NCI-H748 treated with DMSO at 0.1 percent for 48 hours (cell line): ENCODE data around the gene MRTFA.
"Not testable (repeated sequence)": the region's sequence is repeated elsewhere in the genome, so short reads cannot be mapped to it uniquely, and the experiment has no call there.

Source experiments
- DNase-seq: peaks from one replicate; lab custom pipeline; 2025; lab: John Stamatoyannopoulos, UW

Gene MRTFA

DNA sequence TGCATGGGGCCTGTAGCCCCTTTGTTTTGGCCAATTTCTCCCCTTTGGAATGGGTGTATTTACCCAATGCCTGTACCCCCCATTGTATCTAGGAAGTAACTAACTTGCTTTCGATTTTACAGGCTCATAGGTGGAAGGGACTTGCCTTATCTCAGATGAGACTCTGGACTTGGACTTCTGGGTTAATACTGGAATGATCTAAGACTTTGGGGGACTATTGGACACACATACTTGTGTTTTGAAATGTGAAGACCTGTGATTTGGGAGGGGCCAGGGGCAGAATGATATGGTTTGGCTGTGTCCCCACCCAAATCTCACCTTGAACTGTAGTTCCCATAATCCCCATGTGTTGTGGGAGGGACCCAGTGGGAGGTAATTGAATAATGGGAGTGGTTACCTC lies 82.5 kb downstream of the MRTFA start:
- not testable (repeated sequence) for DNase-seq

DNA sequence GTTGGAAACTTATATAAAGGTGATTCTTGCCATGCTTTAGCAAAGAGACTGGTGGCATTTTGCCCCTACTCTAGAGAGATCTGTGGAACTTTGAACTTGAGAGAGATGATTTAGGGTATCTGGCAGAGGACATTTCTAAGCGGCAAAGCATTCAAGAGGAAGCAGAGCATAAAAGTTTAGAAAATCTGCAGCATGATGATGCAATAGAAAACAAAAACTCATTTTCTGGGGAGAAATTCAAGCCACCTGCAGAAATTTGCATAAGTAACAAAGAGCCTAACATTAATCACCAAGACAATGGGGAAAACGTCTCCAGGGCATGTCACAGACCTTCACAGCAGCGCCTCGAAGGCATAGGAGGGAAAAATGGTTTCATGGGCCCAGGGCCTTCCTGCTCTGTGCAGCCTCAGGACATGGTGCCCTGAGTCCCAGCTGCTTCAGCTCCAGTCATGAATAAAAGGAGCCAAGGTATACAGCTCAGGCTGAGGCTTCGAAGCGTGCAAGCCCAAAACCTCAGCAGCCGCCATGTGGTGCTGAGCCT lies 83.4 kb downstream of the MRTFA start:
- no peak for DNase-seq

DNA sequence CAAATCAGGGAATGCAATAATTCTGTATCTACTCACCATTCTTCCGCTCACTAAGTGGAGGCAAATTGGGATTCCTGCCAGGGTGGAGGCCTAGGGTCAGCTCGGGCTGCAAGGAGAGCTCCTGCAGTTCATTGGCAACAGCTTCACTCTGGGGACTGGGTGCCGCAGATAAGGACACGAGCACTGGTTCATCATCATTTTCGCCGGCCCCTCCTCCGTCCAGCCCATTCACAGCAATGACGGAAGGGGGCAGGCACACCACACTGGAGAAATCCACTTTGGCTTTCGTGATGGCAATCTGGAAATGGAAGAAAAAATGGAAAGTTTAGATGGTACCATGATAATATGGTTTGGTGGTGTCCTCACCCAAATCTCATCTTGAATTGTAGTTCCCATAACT lies 84.4 kb downstream of the MRTFA start:
- DNase-seq: no peak

DNA sequence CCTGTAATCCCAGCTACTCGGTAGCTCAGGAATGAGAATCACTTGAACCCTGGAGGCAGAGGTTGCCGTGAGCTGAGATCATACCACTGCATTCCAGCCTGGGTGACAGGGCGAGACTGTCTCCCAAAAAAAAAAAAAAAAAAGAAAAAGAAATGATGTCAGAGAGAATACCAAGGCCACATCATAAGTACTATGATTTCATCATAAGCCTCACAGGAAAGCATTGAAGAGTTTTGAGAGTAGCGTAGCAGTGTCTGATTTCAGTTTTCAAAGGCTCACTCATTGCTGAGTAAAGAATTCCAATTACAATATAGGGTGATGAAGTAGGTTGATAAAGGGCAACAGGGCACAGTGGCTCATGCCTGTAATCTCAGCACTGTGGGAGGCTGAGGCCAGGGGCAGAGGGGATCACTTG lies 88.8 kb downstream of the MRTFA start:
- no peak for DNase-seq

DNA sequence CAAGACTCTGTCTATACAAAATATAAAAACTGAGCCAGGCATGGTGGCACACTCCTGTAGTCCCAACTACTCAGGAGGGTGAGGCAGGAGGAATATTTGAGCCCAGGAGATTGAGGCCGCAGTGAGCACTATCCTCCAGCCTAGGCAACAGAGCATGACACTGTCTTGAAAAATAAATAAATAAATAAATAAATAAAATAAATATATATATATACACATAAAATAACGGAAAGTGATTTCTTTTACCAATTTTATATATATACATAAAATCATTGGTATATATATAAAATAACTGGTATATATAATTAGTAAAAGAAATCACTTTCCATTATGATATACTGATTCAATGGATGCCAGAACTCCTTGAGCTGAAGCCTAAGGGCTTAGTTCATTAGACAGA lies 91.8 kb downstream of the MRTFA start:
- no peak for DNase-seq

DNA sequence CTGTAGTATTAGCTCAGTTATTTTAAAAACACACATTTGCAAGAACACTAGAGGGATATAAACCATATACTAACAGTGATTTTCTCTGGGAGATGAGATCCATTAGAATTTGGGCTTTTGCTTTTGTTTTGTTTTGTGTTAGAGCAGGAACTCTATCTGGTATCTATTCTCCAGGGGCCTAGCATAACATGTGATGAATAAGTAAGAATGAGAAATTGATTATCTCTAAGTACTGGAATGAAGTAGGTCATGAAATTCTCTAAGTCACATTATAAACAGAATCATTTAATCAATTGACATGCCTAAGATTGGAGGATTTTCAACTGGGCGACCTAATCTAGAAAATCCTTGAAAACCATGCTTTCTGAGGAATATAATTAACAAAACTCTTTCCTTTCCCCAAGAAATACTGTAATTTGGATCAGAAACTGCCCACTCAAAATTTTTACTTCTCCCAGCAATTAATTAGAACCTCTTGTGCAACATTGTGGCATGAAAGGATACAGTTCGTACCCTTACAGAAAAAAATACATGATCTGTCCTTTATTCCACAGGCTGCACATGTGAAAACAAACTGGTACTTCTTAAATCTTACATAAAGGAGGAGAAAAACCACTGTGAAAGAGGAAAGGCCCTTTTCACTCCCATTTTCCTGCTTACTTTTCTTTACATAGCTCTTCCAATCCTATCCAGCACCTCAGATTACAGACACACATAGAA lies 93.5 kb downstream of the MRTFA start:
- no peak for DNase-seq

DNA sequence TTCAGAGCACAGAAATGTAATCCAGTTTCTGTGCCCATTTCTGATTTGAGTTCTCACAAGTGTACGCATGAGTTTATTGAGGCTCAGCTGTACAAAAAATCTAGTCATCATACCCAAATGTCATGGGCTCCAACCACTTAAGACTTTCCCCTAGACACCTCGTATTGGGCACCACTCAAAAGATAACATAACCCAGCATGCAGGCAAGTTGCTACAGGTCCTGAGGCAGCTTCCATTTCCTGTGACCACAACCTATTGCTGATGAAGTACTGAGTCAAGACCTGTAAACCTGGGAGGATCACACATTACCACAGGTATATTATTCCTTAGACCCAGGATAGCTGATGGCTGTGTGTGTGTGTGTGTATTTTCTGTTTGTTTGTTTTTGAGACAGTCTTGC lies 95.2 kb downstream of the MRTFA start:
- DNase-seq: no peak

DNA sequence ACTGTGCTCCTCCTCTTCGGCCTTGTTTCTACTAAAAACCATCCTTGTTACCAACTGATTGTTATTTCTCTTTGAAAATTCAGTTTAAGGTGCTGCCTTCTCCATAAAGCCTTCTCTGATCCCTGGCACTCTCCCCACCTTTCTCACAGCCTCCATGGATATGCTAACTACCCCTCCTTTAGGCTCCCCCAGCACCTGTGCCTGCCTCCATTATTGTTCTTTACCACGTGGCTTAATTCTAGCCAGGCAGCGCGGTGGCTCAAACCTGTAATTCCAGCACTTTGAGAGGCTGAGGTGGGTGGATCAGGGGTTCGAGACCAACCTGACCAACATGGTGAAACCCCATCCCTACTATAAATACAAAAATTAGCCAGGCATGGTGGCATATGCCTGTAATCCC lies 96.3 kb downstream of the MRTFA start:
- DNase-seq: no peak

DNA sequence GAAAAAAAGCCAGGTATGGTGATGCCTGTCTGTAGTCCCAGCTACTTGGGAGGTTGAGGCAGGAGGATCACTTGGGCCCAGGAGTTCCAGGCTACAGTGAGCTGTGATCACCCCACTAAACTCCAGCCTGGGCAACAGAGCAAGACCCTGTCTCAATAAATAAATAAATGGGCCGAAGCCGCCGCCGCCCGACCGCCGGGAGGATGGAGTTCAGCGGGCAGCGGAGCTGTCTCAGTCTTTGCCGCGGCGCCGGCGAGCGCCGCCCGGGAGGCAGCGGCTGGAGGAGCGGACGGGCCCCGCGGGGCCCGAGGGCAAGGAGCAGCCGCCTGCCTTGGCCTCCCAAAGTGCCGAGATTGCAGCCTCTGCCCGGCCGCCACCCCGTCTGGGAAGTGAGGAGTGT lies 100.4 kb downstream of the MRTFA start:
- not testable (repeated sequence) for DNase-seq

DNA sequence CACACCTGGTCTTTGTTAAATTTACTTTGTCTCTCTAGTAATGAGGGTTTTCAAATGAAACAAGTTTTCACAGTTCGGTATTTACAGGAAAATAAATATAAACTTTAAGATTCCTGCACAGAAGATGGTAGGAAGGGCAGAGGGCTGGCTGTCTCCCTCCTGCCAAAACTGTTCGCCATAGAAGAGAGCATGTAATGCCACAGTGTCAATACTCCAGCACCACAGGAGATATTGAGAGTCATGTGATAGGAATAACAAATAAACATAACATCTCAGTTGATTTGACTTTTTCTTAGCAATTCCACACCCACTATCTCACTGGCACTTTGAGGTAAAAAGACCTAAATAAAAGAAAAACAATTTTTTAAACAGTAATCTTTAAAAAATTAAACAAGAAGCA lies 100.9 kb downstream of the MRTFA start:
- no peak for DNase-seq

DNA sequence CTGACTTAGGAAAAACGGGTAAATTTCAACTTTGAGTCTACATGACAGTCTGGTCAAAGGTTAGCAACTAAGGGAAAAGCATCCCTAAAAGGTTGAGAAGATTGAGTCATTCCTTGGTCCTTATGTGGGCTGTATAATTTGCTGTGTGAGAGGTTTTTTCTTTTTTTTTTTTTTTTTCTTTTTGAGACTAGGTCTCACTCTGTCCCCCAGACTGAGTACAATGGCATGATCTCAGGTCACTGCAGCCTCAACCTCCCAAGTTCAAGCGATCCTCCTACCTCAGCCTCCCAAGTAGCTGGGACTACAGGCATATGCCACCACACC lies 101.4 kb downstream of the MRTFA start:
- no peak for DNase-seq

DNA sequence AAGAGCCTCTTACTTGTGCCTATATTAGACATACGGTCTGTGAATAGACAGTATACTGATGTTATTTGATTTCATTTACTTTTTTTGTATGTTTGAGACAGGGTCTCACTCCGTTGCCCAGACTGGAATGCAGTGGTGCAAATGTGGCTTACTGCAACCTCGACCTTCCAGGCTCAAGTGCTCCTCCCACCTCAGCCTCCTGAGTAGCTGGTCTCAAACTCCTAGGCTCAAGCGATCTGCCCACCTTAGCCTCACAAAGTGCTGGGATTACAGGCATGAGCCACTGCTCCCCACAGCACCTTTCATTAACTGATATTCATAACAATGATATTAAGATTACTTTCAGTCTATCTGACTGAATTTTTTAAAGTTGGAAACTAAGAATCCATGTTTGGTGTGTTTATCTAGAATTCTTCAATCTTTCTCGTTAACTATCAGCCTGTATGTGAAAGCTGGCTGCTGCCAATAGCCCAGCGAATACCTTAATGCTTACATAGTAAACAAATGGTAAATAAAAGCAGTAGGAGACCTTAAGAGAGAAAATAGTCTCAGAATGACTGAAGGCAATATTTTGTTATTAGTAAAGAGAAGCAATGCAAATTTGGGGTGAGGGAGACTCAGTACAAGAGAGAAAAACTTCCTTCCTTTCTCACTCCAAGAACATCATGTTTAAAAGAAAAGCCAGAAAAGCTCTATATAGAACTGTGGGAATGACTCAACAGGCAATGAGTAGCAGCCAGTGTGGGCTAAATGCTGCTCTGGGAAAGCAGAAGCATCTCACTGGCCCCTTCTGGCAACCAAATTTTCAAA lies 101.9 kb downstream of the MRTFA start:
- DNase-seq: no peak

DNA sequence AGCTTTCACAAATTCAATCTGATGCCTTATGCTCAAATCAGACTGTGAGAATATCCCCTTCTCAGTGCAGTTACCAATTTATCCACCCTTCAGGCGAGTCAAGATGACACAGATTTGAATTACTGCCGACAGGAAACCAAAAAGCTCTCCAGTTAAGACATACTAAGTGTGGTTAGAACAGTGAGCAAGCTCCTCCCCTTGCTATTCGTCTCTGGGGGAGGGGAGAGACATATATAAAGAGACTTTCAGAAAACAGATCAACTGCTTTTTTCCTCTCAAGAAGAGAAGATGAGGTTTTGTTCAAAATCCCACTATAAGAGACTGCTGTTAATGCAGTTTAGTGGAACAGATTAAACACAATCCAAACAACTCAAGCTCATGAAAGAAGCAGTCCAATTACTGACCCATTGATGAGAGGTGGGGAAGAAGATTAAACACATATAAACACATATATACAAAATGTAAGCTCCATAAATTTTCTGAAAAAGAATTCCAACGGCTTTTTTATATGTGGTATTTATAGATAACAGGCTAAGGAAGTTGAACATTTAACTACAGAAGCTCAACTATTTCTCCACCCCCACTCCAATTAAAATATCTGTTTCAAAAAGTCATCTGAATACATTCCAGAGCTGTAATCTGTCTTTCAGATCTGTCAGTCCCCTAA lies 102.7 kb downstream of the MRTFA start:
- no peak for DNase-seq

DNA sequence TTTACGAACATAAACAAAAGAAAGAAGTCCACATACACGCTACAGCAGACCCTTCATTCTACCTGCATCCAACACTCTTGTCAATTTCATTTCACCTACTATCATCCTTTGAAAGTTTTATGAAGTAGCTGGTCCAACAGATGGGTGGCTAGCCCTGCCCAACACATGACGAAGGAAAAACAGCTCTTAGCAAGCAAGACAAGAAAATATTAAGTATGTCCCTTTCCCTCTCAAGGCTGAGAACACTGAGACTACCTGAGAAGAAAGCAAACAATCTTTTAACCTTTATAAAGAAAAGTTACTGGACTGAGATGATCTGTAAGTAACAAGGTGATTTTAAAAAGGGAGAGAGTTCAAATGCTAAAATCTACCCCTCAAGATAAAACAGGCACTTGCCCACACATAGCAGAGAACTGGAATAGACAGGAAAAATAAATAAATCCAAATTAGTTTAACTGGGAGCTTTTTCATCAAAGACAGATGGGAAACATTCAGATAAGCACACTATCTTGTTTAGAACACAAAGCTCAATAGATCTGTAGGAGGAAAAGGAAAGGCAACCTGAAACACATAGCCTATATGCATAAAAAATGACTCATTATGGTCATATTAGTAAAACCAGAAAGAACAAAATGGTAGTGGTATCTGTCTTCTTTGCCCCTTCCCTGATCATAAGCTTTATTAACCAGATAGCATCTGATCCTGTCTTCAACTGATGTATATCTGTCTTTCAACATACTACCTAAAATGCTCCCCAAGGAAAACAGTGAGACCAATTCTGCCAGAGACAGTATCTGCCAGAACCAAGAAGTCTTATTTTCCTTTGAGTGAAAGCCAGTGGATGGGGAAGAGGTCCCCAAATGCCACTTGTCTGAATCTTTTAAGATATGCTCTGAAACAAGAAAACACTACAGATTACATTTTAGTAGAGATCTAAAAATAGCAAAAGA lies 104.3 kb downstream of the MRTFA start:
- no peak for DNase-seq

DNA sequence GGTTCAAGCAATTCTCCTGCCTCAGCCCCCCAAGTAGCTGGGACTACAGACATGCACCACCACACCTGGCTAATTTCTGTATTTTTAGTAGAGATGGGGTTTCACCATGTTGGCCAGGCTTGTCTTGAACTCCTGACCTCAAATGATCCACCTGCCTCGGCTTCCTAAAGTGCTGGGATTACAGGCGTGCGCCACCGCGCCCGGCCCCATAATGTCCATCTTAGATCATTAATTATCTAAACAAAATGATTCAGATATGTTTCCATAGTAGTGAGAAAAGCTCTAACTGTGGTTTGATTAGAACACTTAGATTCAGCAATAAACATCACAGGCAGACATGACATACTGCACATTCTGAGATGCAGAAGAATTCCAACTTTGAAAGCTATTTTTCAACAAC lies 106.1 kb downstream of the MRTFA start:
- not testable (repeated sequence) for DNase-seq

DNA sequence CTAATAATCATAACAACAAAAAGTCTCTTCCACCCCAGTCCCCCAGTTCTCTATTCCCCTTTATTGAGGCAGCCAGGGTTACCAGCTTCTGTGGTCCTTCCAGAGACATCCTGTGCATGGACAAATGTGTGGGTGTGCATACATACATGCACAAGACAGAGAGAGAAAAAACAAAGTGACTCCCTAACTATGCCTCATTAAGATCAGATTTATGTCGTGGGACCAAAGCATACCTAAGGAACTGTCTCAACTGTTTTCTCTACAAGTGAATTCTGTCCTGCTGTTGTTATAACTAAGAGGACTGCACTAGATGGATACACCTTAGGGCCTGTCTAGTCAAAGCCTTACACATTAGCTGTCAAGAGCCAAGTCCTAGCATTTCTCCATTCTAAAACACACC lies 106.7 kb downstream of the MRTFA start:
- DNase-seq: no peak

DNA sequence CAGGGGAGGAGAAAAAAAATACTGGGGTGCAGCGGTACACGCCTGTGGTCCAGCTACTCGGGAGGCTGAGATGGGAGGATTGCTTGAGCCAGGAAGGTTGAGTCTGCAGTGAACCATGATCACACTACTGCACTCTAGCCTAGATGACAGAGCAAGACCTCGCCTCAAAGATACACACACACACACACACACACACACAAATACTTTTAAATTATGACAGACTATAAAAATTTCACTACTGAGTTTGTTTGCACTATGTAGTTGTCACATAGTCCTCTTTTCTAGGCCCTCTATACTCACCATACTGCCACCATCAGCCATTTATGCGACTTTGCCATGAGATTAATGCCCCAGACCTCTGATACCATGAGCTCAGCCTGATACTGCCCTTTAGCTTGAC lies 109.6 kb downstream of the MRTFA start:
- no peak for DNase-seq

DNA sequence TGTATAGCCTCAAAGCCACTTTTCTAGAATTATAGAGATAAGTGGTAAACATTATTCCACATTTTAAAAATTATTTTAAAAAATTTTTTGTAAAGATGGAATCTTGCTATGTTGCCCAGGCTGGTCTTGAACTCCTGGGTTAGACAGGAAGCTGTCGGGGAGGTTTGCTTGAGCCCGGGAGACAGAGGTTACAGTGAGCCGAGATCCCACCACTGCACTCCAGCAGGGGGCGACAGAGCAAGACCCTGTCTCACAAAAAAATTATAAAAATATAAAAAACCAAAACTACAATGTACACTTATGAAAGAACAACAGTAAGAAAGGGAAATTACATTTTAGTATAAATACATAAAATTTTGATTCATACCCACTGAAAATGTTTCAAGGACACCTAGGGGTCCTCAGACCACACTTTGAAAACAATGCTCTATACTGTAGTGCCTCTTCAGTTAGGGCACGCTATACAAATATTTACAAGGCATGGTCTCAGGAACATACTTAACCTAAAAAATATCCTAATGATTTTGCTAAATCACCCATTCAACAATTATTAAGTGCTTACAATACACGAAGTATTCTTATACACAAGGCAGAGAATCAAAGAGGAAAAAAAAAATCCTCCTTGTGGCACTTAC lies 111.2 kb downstream of the MRTFA start:
- DNase-seq: no peak

DNA sequence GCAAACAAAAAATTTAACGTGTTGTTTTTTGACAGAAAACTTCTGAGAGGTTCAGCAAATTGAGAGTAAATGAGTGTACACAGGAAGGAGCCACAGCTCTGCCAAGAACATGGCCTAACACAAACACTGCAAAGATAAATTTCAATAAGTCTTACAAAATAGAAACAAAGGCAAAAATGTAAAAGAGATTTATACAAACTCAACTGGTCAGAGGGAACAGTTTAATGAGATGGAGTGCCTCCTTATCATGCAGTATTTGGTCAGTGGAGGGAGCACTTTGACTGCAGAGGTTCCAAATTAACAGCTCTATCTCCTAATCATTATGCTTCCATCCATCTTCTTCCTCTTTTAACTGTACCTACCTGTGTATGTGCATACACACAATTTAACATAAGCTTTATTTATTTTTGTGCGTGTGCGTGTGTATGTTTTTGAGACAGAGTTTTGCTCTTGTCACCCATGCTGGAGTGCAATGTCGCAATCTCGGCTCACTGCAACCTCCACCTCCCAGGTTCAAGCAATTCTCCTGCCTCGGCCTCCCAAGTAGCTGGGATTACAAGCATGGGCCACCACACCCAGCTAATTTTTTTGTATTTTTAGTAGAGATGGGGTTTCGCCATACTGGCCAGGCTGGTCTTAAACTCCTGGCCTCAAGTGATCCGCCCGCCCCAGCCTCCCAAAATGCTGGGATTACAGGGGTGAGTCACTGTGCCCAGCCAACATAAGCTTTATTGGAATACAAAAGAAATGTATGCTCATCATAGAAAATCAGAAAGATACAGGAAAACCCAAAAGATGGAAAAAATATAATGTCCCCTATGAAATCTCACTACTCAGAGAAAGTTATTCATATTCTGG lies 111.9 kb downstream of the MRTFA start:
- DNase-seq: no peak

DNA sequence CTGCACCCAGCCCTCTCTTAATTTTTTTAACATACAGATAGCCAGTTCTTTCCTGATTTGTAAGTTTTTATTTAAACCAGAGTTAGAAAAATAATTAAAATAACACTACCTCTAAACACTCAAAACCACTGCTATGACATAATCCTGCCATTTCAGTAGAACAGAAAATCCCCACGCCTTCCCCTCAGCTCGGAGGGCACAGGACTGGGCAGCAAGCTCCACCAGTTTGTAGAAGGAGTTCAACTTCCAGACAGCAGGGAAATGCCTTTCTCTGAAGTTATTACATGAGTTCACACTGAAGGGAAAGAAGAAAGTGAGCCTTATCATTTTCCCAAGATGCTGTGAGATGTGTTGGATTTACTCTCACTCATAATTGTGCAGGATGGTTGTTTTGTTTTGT lies 114.4 kb downstream of the MRTFA start:
- DNase-seq: no peak
